Muscle layer of colon (tissue), 2 donors: ENCODE data around the gene SEC14L1.

Experiments used
- H3K27ac ChIP-seq: one replicate; pipeline ENCODE4 v1.7.0; 2013; ENCODE audit warnings: low read depth, mild to moderate bottlenecking, low read length, moderate library complexity
- H3K27me3 ChIP-seq, 2 donors: one replicate each; pipeline ENCODE4 v1.7.0; 2013; ENCODE audit warnings: low read length in 2 of 2, mild to moderate bottlenecking in 2 of 2; ENCODE audit not compliant: insufficient read depth in 2 of 2, control insufficient read depth in 1 of 2
- H3K36me3 ChIP-seq: one replicate; pipeline ENCODE4 v1.7.0; 2013; ENCODE audit warnings: mild to moderate bottlenecking, low read length; ENCODE audit not compliant: insufficient read depth
- H3K4me1 ChIP-seq: one replicate; pipeline ENCODE4 v1.7.0; 2013; ENCODE audit warnings: mild to moderate bottlenecking, low read length; ENCODE audit not compliant: insufficient read depth
- H3K4me3 ChIP-seq, 2 donors: one replicate each; pipeline ENCODE4 v1.7.0; 2013; ENCODE audit warnings: low read length in 2 of 2, low read depth in 1 of 2, mild to moderate bottlenecking in 1 of 2, moderate library complexity in 1 of 2
- H3K9ac ChIP-seq: one replicate; pipeline ENCODE4 v1.7.0; 2013; ENCODE audit warnings: low read length
- H3K9me3 ChIP-seq: one replicate; pipeline ENCODE4 v1.7.0; 2013; ENCODE audit warnings: mild to moderate bottlenecking, low read length
- donor health status: abdominal sarcoma.
- donor health status: Adenocarcinoma of cecum.

Gene SEC14L1

GRCh38 chr17:77223642-77224420 is 83.1 kb downstream of the SEC14L1 start:
- H3K4me3 ChIP-seq = no peak overlapping the region
- no peaks in the 10 kb centered on the region for H3K36me3 ChIP-seq
- H3K27ac ChIP-seq = no peak overlapping the region
- H3K27me3 ChIP-seq = no peaks in the 10 kb centered on the region
- H3K9me3 ChIP-seq = no peaks in the 10 kb centered on the region
- no peak overlapping the region for H3K9ac ChIP-seq
- no peaks in the 10 kb centered on the region for H3K4me1 ChIP-seq

GRCh38 chr17:77225265-77225664 is 84.5 kb downstream of the SEC14L1 start:
- H3K9me3 ChIP-seq = no peaks in the 10 kb centered on the region

GRCh38 chr17:77227461-77228240 is 86.9 kb downstream of the SEC14L1 start:
- no peak overlapping the region for H3K4me3 ChIP-seq
- H3K36me3 ChIP-seq = no peaks in the 10 kb centered on the region
- no peaks in the 10 kb centered on the region for H3K4me1 ChIP-seq
- H3K27ac ChIP-seq = no peak overlapping the region
- no peaks in the 10 kb centered on the region for H3K27me3 ChIP-seq
- H3K9ac ChIP-seq = no peak overlapping the region
- H3K9me3 ChIP-seq = no peaks in the 10 kb centered on the region

More at GRCh38 chr17:77225265-77225664, 84.5 kb downstream of the SEC14L1 start:
- no peaks in the 10 kb centered on the region for H3K36me3 ChIP-seq
- H3K4me1 ChIP-seq = no peaks in the 10 kb centered on the region
- H3K27ac ChIP-seq = no peak overlapping the region
- H3K9ac ChIP-seq = no peak overlapping the region
- no peak overlapping the region for H3K4me3 ChIP-seq
- no peaks in the 10 kb centered on the region for H3K27me3 ChIP-seq

GRCh38 chr17:77228241-77228752 is 87.5 kb downstream of the SEC14L1 start:
- H3K4me3 ChIP-seq = no peak overlapping the region
- no peaks in the 10 kb centered on the region for H3K4me1 ChIP-seq
- H3K27ac ChIP-seq = no peak overlapping the region
- H3K9ac ChIP-seq = no peak overlapping the region
- H3K9me3 ChIP-seq = no peaks in the 10 kb centered on the region
- no peaks in the 10 kb centered on the region for H3K36me3 ChIP-seq
- no peaks in the 10 kb centered on the region for H3K27me3 ChIP-seq

- no peaks in the 10 kb centered on the region for H3K9me3 ChIP-seq
- no peak overlapping the region for H3K4me3 ChIP-seq
- H3K36me3 ChIP-seq = no peaks in the 10 kb centered on the region
- no peak overlapping the region for H3K27ac ChIP-seq
- H3K9ac ChIP-seq = no peak overlapping the region
- H3K27me3 ChIP-seq = no peaks in the 10 kb centered on the region
- H3K4me1 ChIP-seq = no peaks in the 10 kb centered on the region
Observed at GRCh38 chr17:77228816-77229215, 88.0 kb downstream of the SEC14L1 start.

- Histone ChIP-seq H3K9ac (no peak overlapping the region), H3K9me3 (no peaks in the 10 kb centered on the region), H3K27me3 (no peaks in the 10 kb centered on the region), H3K4me1 (no peaks in the 10 kb centered on the region), H3K27ac (no peak overlapping the region), H3K36me3 (no peaks in the 10 kb centered on the region), H3K4me3 (no peak overlapping the region)
Observed at GRCh38 chr17:77229786-77230435, 89.1 kb downstream of the SEC14L1 start.

GRCh38 chr17:77230436-77230830 is 89.7 kb downstream of the SEC14L1 start:
- no peaks in the 10 kb centered on the region for H3K36me3 ChIP-seq
- no peaks in the 10 kb centered on the region for H3K27me3 ChIP-seq
- H3K9me3 ChIP-seq = no peaks in the 10 kb centered on the region
- H3K4me3 ChIP-seq = no peak overlapping the region
- H3K4me1 ChIP-seq = no peaks in the 10 kb centered on the region
- H3K27ac ChIP-seq = no peak overlapping the region
- H3K9ac ChIP-seq = no peak overlapping the region

GRCh38 chr17:77231076-77231871 is 90.5 kb downstream of the SEC14L1 start:
- Histone ChIP-seq H3K4me1 (no peaks in the 10 kb centered on the region), H3K9ac (no peak overlapping the region), H3K27ac (no peak overlapping the region), H3K9me3 (no peaks in the 10 kb centered on the region), H3K36me3 (no peaks in the 10 kb centered on the region), H3K27me3 (no peaks in the 10 kb centered on the region), H3K4me3 (no peak overlapping the region)

GRCh38 chr17:77233127-77233526 is 92.4 kb downstream of the SEC14L1 start:
- Histone ChIP-seq H3K4me3 (no peak overlapping the region), H3K9me3 (no peaks in the 10 kb centered on the region), H3K27ac (no peak overlapping the region), H3K36me3 (no peaks in the 10 kb centered on the region), H3K27me3 (no peaks in the 10 kb centered on the region), H3K9ac (no peak overlapping the region), H3K4me1 (no peaks in the 10 kb centered on the region)

GRCh38 chr17:77233635-77234334 is 93.0 kb downstream of the SEC14L1 start:
- no peaks in the 10 kb centered on the region for H3K9me3 ChIP-seq
- H3K4me1 ChIP-seq = no peaks in the 10 kb centered on the region
- no peak overlapping the region for H3K27ac ChIP-seq
- H3K27me3 ChIP-seq = no peaks in the 10 kb centered on the region
- no peak overlapping the region for H3K9ac ChIP-seq
- H3K4me3 ChIP-seq = no peak overlapping the region
- H3K36me3 ChIP-seq = no peaks in the 10 kb centered on the region
